Esophagus squamous epithelium (tissue), 4 donors: ENCODE results near the gene GRAMD4.

ENCODE experiments used
- POLR2A ChIP-seq, 4 donors: fragments of 450-650 bp; IDR thresholded peaks; one replicate each; pipeline ENCODE4 v1.6.1; 2017; ENCODE audit warnings: antibody characterized with exemption in 4 of 4, mild to moderate bottlenecking in 4 of 4, moderate library complexity in 3 of 4
- TF ChIP-seq, protein P1 (sequence below), 6 experiments: fragments of 450-650 bp in 4 of 6; fragments of 200-600 bp in 2 of 6; sonication (generic) in 2 of 6; IDR thresholded peaks; one replicate each; pipeline ENCODE4 v1.5.1; 2016 to 2019; ENCODE audit warnings: antibody characterized with exemption in 6 of 6, mild to moderate bottlenecking in 4 of 6, moderate library complexity in 4 of 6

DNA sequence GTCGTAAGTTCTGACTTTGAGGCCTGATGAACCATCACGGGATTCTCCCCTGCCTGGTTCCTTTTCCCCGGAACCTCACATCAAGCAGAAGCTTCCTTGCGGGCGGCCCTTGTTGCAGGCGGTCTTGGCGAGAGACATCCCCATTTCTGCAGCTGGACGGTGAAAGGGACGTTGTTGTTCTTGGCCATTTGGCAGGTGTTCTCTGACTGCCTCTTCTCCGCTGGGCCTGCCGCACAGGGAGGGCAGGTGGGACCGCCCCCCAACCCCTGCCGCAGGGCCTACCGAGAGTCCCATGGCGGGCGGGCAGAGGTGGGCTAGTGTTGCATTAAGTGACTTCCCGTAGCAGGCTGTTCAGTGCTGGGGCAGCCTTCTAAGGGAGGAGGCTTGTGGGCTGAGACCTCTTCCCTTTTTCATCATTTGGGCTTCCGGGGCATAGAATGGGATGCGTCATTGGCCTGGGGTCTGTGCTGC, 26.9 kb upstream of the GRAMD4 start:
- peak in 2 of 4 donors; percentile 16 to 52 for TF ChIP-seq POLR2A (IDR thresholded peaks at IDR 0.05)
- TF ChIP-seq, protein P1, sequence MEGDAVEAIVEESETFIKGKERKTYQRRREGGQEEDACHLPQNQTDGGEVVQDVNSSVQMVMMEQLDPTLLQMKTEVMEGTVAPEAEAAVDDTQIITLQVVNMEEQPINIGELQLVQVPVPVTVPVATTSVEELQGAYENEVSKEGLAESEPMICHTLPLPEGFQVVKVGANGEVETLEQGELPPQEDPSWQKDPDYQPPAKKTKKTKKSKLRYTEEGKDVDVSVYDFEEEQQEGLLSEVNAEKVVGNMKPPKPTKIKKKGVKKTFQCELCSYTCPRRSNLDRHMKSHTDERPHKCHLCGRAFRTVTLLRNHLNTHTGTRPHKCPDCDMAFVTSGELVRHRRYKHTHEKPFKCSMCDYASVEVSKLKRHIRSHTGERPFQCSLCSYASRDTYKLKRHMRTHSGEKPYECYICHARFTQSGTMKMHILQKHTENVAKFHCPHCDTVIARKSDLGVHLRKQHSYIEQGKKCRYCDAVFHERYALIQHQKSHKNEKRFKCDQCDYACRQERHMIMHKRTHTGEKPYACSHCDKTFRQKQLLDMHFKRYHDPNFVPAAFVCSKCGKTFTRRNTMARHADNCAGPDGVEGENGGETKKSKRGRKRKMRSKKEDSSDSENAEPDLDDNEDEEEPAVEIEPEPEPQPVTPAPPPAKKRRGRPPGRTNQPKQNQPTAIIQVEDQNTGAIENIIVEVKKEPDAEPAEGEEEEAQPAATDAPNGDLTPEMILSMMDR (IDR thresholded peaks at IDR 0.05) = no peak
